Upper lobe of left lung (tissue), 4 donors: ENCODE measurements around the gene AAK1.

Experiments used
- EP300 ChIP-seq, 4 donors: sonication (generic); formaldehyde crosslinking; IDR thresholded peaks; one replicate each; pipeline ENCODE4 v1.5.1; 2017; ENCODE audit warnings: antibody characterized with exemption in 4 of 4, control low read depth in 2 of 4
- POLR2A ChIP-seq, 4 donors: fragments of 450-650 bp; IDR thresholded peaks; one replicate each; pipeline ENCODE4 v1.5.1; 2016 to 2017; ENCODE audit warnings: antibody characterized with exemption in 4 of 4, mild to moderate bottlenecking in 2 of 4
- POLR2AphosphoS5 ChIP-seq, 2 donors: sonication (generic); formaldehyde crosslinking; IDR thresholded peaks; one replicate each; pipeline ENCODE4 v1.5.1; 2017; ENCODE audit warnings: antibody characterized with exemption in 2 of 2
- TF ChIP-seq, protein P1 (sequence below), 6 experiments: fragments of 450-650 bp in 4 of 6; fragments of 200-600 bp in 2 of 6; sonication (generic) in 2 of 6; IDR thresholded peaks; one replicate each; pipeline ENCODE4 v1.5.1; 2016 to 2019; ENCODE audit warnings: antibody characterized with exemption in 6 of 6

- TF ChIP-seq EP300 (IDR thresholded peaks at IDR 0.05), result no peak
- no peak for TF ChIP-seq POLR2AphosphoS5 (IDR thresholded peaks at IDR 0.05)
- TF ChIP-seq, protein P1, sequence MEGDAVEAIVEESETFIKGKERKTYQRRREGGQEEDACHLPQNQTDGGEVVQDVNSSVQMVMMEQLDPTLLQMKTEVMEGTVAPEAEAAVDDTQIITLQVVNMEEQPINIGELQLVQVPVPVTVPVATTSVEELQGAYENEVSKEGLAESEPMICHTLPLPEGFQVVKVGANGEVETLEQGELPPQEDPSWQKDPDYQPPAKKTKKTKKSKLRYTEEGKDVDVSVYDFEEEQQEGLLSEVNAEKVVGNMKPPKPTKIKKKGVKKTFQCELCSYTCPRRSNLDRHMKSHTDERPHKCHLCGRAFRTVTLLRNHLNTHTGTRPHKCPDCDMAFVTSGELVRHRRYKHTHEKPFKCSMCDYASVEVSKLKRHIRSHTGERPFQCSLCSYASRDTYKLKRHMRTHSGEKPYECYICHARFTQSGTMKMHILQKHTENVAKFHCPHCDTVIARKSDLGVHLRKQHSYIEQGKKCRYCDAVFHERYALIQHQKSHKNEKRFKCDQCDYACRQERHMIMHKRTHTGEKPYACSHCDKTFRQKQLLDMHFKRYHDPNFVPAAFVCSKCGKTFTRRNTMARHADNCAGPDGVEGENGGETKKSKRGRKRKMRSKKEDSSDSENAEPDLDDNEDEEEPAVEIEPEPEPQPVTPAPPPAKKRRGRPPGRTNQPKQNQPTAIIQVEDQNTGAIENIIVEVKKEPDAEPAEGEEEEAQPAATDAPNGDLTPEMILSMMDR (IDR thresholded peaks at IDR 0.05), result no peak
- no peak for TF ChIP-seq POLR2A (IDR thresholded peaks at IDR 0.05)
Measured at GRCh38 chr2:69518841-69519240, 124.7 kb downstream of the AAK1 start.
